ENCODE measurements around the gene CACNA1S. TPM values are rescaled to one million over a fixed set of nuclear protein-coding genes. Genes with fewer than 3 reads are reported as not detected.

CACNA1S gene
- total and polyA plus RNA-seq, 2 of the 13 experiments (the other 11 are each of a cell fraction or from before 2014, with no cell fraction given), result not detected

DNA sequence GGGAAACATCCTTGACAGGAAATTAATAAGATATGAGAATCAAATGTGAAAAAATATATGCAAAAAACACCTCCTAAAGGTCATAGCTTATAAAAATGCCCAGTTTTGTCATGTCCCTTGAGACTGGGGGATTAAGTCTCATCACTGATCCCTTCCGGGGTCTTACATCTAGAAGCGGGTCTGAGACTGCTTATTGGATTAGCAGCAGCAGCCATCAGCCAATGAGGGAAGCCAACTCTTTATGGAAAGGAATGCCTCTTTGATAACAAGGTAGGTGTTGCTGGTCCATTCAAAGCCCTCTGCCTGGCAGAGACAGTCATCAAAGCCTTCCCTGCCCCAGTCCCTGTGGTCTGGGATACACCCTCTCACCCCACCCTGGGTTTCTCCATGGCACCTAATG, 3.9 kb upstream of the CACNA1S start:
- H3K4me1 ChIP-seq (ENCODE audit: insufficient read depth, low read length), result no peaks in the 10 kb centered on the region
- H4K20me1 ChIP-seq (ENCODE audit: insufficient read depth, low read length), result no peaks in the 10 kb centered on the region
- no TSS peak for BruUV-seq (replicated peaks)
- in situ Hi-C loops (cut with HindIII; ENCODE audit: extremely low pct_ligation_motif_present, low pct_unique_long_range_greater_than_20kb) (loop anchor here (10.0 kb wide), 1 partner anchor 141 kb away; no protein-coding TSS in a partner anchor), intact Hi-C loops (cut with micrococcal nuclease; ENCODE audit: unreplicated experiment) (loop anchor here (10.0 kb wide), 1 partner anchor 221 kb away; the partner anchor contains the start of gene INAVA)
- H3K79me2 ChIP-seq (ENCODE audit: insufficient read depth, low read length), result no peaks in the 10 kb centered on the region
- peaks cover 0 to 20% of the 10 kb centered on the region in 2 experiments; a peak in 3 of 5 replicates for H3K27me3 ChIP-seq (ENCODE audit: control insufficient read depth in 1 of 2, insufficient read depth in 2 of 2, low read length in 2 of 2)
- ATAC-seq, result no peak
- H3K9me3 ChIP-seq (ENCODE audit: low read length), result no peaks in the 10 kb centered on the region
- 19% methylated on average over 2 of the region's 2 CpGs for WGBS (ENCODE audit: low lambda C conversion rate)
- POLR2A ChIA-PET, result no interaction called here
- no peak for FAIRE-seq
- CTCF ChIA-PET (ENCODE audit: low intra/inter-chr PET ratio, low total read pairs), result no interaction called here
- H3K4me3 ChIP-seq (replicated peaks in 1 of 3; ENCODE audit: insufficient read depth in 1 of 3, low read depth in 2 of 3, low read length in 3 of 3), result no peak overlapping the region
- DNase-seq (ENCODE audit: low spot score), result no peak
- no peak overlapping the region for H3K27ac ChIP-seq (ENCODE audit: extremely low read length, insufficient read depth, low read length)
- no peak overlapping the region for H3K9ac ChIP-seq (ENCODE audit: insufficient read depth, low read depth, low read length)
- TF ChIP-seq ZNF550 (CRISPR knock-in tag; IDR thresholded peaks at IDR 0.05; ENCODE audit: borderline replicate concordance) (no peak), SP2 (CRISPR knock-in tag; IDR thresholded peaks at IDR 0.05) (no peak), MEIS1 (CRISPR knock-in tag; IDR thresholded peaks at IDR 0.05; ENCODE audit: borderline replicate concordance) (no peak), JDP2 (CRISPR knock-in tag; IDR thresholded peaks at IDR 0.05; ENCODE audit: borderline replicate concordance) (no peak), ARID2 (CRISPR knock-in tag; IDR thresholded peaks at IDR 0.05; ENCODE audit: borderline replicate concordance) (no peak), REXO4 (CRISPR knock-in tag; IDR thresholded peaks at IDR 0.05; ENCODE audit: borderline replicate concordance) (no peak), ZKSCAN5 (CRISPR knock-in tag; IDR thresholded peaks at IDR 0.05) (no peak), FOSL2 (CRISPR knock-in tag; IDR thresholded peaks at IDR 0.05) (no peak), SKI (IDR thresholded peaks at IDR 0.05; ENCODE audit: partially characterized antibody) (no peak)
- TF ChIP-seq, protein P1, sequence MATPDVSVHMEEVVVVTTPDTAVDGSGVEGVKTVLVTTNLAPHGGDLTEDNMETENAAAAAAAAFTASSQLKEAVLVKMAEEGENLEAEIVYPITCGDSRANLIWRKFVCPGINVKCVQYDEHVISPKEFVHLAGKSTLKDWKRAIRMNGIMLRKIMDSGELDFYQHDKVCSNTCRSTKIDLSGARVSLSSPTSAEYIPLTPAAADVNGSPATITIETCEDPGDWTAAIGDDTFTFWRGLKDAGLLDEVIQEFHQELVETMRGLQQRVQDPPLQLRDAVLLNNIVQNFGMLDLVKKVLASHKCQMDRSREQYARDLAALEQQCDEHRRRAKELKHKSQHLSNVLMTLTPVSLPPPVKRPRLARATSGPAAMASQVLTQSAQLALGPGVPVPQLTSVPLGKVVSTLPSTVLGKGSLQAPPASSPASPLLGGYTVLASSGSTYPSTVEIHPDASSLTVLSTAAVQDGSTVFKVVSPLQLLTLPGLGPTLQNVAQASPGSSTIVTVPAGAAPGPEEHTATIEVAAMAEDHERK (CRISPR knock-in tag; IDR thresholded peaks at IDR 0.05; ENCODE audit: low read depth), result no peak
- TF ChIP-seq, protein P2, sequence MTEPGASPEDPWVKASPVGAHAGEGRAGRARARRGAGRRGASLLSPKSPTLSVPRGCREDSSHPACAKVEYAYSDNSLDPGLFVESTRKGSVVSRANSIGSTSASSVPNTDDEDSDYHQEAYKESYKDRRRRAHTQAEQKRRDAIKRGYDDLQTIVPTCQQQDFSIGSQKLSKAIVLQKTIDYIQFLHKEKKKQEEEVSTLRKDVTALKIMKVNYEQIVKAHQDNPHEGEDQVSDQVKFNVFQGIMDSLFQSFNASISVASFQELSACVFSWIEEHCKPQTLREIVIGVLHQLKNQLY (CRISPR knock-in tag; IDR thresholded peaks at IDR 0.05), result no peak
- H3K36me3 ChIP-seq (replicated peaks in 1 of 2; ENCODE audit: control insufficient read depth in 1 of 2, insufficient read depth in 2 of 2, low read length in 2 of 2), result no peaks in the 10 kb centered on the region
- H3K4me2 ChIP-seq (ENCODE audit: low read depth, low read length), result no peak overlapping the region
- no peak overlapping the region for H2AFZ ChIP-seq (ENCODE audit: low read length)
